IPS-20b (cell line): ENCODE data around the gene AFG3L2.

Experiments used
- H3K27ac ChIP-seq: one replicate; pipeline ENCODE4 v1.5.1; 2013; ENCODE audit warnings: low read length
- H3K27me3 ChIP-seq: 2 replicates; pipeline ENCODE4 v1.6.1; 2013; ENCODE audit warnings: mild to moderate bottlenecking, low read length, inconsistent platforms; ENCODE audit not compliant: insufficient read depth
- H3K36me3 ChIP-seq: 2 replicates; pipeline ENCODE4 v1.6.1; 2013; ENCODE audit warnings: low read depth, mild to moderate bottlenecking, inconsistent platforms, low read length, moderate library complexity; ENCODE audit not compliant: insufficient read depth
- H3K4me1 ChIP-seq: 2 replicates; pipeline ENCODE4 v1.6.1; 2013; ENCODE audit warnings: mild to moderate bottlenecking, control low read depth, inconsistent platforms, low read length, moderate library complexity; ENCODE audit not compliant: insufficient read depth
- H3K4me3 ChIP-seq: 2 replicates; pipeline ENCODE4 v1.5.1; 2013; ENCODE audit warnings: mild to moderate bottlenecking, low read length, inconsistent platforms
- H3K9ac ChIP-seq: 2 replicates; pipeline ENCODE4 v1.6.1; 2013; ENCODE audit warnings: low read depth, mild to moderate bottlenecking, inconsistent platforms, low read length, moderate library complexity
- H3K9me3 ChIP-seq: 2 replicates; pipeline ENCODE4 v1.6.1; 2013; ENCODE audit warnings: mild to moderate bottlenecking, low read depth, low read length, inconsistent platforms; ENCODE audit not compliant: insufficient read depth

The AFG3L2 gene

DNA sequence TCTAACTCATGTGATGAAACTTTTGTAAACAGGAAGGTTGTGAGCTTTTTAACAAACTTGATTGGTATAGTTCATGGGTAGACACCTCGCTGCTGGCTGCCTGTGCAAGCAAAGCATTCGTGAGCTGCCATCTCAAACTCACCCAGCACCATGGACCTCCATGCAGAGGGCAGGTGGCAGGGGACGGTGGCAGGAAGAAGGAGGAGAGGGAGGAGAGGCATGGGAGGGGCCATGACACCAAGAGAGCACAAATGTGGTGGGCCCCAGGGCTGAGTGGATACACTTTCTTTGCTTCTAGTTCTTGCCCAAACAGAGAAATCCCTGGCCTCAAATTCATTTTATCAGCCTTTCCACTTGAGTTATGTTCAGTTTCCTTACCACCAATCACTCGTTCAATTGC is 29.1 kb downstream of the AFG3L2 start:
- Histone ChIP-seq H3K9me3 (no peaks in the 10 kb centered on the region), H3K4me1 (no peaks in the 10 kb centered on the region), H3K36me3 (peaks cover 92% of the 10 kb centered on the region), H3K27ac (no peak overlapping the region), H3K4me3 (no peak overlapping the region), H3K27me3 (no peaks in the 10 kb centered on the region), H3K9ac (no peak overlapping the region)

DNA sequence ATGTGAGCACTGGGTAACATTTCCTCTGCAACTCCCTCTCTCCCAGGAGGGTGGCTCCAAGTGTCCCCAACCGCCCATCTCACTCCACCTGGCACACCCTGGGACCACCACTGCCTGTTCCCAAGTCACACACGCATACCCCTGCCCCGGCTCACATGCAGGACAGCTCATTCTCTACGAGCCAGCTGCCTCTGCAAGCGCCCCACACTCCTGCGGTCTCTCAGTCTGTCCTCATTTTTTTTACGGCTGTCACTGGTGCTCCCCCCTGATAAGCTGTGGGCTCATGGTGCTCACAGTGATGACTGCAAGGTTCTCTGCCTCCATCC is 30.8 kb downstream of the AFG3L2 start:
- Histone ChIP-seq H3K4me1 (no peaks in the 10 kb centered on the region), H3K36me3 (peaks cover 92% of the 10 kb centered on the region), H3K9ac (no peak overlapping the region), H3K9me3 (no peaks in the 10 kb centered on the region), H3K27ac (no peak overlapping the region), H3K4me3 (no peak overlapping the region), H3K27me3 (no peaks in the 10 kb centered on the region)

DNA sequence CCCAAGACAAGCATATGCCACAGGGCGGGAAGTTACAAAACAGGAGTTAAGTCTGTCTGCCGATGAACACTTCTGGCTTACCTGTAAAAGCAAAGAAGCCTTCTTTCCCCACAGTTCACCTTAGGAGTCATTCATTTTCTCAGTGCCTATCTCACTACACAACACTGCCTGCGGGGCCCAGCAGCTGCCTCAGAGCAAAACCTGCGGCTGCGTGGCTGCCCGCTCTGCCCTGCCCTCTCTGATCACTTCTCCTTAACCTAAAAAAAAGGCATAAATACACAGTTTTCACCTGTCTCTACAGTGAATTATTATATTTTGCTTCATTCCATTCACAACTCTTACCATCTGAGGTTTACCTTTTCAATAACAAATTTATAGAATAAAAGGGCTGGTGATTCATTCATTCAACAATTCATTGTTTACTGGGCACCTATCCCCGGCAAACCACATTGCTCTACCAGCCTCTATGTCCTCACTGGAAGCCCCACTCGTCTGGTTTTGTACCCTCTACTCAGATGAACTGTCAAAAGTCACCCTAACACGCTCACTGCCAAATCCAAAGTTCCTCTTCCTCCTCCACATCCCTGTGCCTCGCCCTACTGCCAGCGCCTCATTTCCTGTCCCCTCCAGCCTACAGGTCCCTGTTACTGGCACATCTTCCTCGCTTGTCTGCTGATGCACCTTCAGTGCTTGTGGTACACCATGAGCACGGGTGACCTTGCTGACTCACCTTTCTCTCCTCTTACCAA is 31.4 kb downstream of the AFG3L2 start:
- Histone ChIP-seq H3K27me3 (no peaks in the 10 kb centered on the region), H3K9ac (no peak overlapping the region), H3K27ac (no peak overlapping the region), H3K36me3 (peaks cover 90% of the 10 kb centered on the region), H3K9me3 (no peaks in the 10 kb centered on the region), H3K4me3 (no peak overlapping the region), H3K4me1 (no peaks in the 10 kb centered on the region)

DNA sequence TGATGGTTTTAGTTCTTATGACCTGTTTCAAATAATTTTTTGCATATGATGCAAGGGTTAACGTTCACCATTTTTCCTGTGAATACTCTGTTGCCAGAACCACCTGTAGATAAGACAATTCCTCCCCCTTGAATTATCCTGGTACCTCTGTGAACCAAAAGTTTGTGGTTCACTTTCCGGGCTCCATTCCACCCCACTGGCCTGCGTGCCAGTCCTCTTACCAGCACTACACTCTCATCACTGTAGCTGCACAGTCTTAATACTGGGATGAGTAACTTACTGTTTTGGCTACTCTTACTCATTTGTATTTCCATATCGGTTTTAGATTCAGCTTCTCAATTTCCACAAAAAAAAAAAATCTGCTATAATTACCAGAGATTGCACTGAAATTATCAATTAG is 34.4 kb downstream of the AFG3L2 start:
- no peak overlapping the region for H3K4me3 ChIP-seq
- no peaks in the 10 kb centered on the region for H3K27me3 ChIP-seq
- H3K4me1 ChIP-seq: peaks cover 6% of the 10 kb centered on the region; the same call in 1 of the 2 replicates
- no peaks in the 10 kb centered on the region for H3K9me3 ChIP-seq
- no peak overlapping the region for H3K27ac ChIP-seq
- H3K9ac ChIP-seq: no peak overlapping the region
- H3K36me3 ChIP-seq: peaks cover 68% of the 10 kb centered on the region

DNA sequence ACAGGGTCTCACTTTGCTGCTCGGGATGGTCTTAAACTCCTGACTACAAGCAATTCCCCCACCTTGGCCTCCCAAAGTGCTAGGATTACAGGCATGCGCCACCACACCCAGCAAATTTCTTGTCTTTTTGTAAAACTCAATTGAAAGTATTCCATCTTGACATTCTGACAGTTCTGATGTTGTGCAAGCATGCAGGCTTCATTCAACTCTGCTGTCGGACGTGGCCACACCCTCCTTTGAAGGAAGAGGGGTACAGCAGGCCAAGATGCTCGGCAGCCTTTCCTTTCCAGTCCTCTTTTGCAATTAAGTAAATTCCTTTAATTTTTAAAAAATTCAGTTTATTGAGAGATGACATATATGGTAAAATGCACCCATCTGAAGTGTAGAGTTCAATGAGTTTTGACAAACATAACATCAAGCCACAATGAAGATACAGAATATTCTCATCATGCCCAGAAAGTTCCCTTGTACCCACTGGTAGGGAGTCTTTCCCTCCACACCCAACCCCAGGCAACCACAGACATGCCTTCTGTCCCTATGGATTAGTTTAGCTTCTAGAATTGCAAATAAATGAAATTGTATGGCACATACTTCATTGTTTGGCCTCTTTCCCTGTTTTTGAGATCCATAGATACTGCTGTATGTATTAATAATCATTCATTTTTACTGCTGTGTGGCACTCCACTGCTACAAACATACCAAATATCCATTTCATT is 35.9 kb downstream of the AFG3L2 start:
- H3K27me3 ChIP-seq: no peaks in the 10 kb centered on the region
- H3K9ac ChIP-seq: no peak overlapping the region
- H3K27ac ChIP-seq: no peak overlapping the region
- no peaks in the 10 kb centered on the region for H3K9me3 ChIP-seq
- peaks cover 19% of the 10 kb centered on the region; the same call in 1 of the 2 replicates for H3K4me1 ChIP-seq
- no peak overlapping the region for H3K4me3 ChIP-seq
- peaks cover 56% of the 10 kb centered on the region for H3K36me3 ChIP-seq

DNA sequence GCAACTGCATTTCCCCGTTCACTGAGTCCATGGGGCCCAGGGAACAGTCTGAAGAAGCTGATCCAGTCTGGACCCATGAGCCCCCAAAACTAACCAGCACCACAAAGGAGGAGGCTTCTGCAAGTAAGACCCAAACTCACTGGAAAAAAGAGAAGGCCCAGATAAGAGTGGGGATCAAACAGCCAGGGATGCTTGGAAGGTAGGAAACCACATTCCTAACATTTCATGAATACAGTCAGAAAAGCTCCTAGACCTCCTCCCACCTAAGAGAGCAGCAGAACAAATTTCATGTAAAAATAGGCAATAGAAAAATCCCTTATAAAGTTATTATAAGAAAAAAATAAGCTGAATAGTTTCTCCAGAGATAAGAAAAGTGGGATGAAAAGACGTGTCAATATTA is 38.6 kb downstream of the AFG3L2 start:
- Histone ChIP-seq H3K36me3 (peaks cover 35% of the 10 kb centered on the region), H3K4me1 (peaks cover 46% of the 10 kb centered on the region), H3K9ac (peak overlapping the region; percentile 5; the same call in 1 of the 2 replicates), H3K27ac (peak overlapping the region; percentile 41), H3K4me3 (no peak overlapping the region), H3K9me3 (no peaks in the 10 kb centered on the region), H3K27me3 (no peaks in the 10 kb centered on the region)

DNA sequence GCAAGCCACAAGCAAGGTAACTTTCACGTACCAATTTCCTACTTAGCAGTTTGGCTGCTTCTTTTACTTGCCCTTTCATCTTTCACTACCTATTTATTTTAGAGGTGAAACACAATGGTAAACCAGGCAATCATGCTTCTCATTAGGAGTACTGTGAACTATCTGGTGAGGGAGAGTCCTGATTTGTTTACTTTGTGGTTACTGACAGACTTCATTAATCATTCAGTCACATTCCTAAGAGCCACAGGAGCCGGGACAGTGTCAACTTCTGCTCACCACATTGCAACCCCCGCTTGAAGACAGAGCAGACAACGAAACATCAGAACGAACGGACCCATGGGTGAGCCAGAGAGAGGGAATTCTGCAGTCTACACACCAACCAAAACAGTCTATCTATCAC is 40.1 kb downstream of the AFG3L2 start:
- H3K4me1 ChIP-seq: peaks cover 46% of the 10 kb centered on the region
- H3K4me3 ChIP-seq: peak overlapping the region; percentile 47; the same call in 1 of the 2 replicates
- H3K9me3 ChIP-seq: no peaks in the 10 kb centered on the region
- peak overlapping the region; percentile 41 for H3K27ac ChIP-seq
- no peaks in the 10 kb centered on the region for H3K27me3 ChIP-seq
- H3K9ac ChIP-seq: peak overlapping the region; percentile 35
- peaks cover 20% of the 10 kb centered on the region for H3K36me3 ChIP-seq

DNA sequence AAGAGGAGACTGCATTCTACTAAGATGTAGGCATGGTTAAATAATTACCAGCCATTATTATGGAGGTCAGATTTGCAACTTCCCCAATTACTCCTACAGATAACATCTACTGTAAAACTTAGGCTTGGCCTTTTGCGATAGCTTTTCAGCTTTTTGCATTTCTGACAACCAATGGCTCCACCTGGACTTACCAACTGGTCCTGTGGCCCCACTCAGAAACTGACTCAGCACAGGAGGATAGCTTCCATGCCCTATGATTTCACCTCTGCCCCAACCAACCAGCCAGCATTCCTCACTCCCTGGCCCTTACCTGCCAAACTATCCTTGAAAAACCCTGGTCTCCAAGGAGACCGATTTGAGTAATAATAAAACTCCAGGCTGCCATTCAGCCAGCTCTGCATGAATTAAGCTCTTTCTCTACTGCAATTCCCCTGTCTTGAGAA is 40.8 kb downstream of the AFG3L2 start:
- Histone ChIP-seq H3K36me3 (peaks cover 14% of the 10 kb centered on the region; the same call in 1 of the 2 replicates), H3K9me3 (no peaks in the 10 kb centered on the region), H3K27me3 (no peaks in the 10 kb centered on the region), H3K4me3 (peak overlapping the region; percentile 35; the same call in 1 of the 2 replicates), H3K9ac (peak overlapping the region; percentile 63; the same call in 1 of the 2 replicates), H3K27ac (peak overlapping the region; percentile 94), H3K4me1 (peaks cover 46% of the 10 kb centered on the region)

DNA sequence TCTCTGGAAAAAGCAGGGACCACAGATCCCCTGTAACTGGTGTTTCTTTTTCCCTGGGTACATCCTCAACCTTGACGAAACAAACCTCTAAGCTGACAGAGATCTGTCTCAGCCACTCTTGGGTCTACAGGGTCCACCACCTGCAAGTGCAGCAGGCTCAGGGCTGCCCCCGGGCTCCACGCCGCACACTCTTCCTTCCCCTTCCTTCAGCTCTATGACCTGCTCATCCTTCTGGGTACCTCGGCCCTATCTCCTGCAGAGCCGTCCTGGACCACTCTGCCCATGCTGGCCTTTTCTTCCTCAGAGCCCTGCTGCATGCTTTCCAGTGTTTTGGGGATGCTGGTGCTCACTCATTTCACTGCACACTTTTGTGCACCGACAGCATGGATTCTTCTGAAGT is 41.5 kb downstream of the AFG3L2 start:
- peak overlapping the region; percentile 35; the same call in 1 of the 2 replicates for H3K4me3 ChIP-seq
- peaks cover 46% of the 10 kb centered on the region for H3K4me1 ChIP-seq
- H3K9me3 ChIP-seq: no peaks in the 10 kb centered on the region
- H3K9ac ChIP-seq: peak overlapping the region; percentile 63; the same call in 1 of the 2 replicates
- H3K27ac ChIP-seq: peak overlapping the region; percentile 94
- peaks cover 15% of the 10 kb centered on the region; the same call in 1 of the 2 replicates for H3K36me3 ChIP-seq
- H3K27me3 ChIP-seq: no peaks in the 10 kb centered on the region

DNA sequence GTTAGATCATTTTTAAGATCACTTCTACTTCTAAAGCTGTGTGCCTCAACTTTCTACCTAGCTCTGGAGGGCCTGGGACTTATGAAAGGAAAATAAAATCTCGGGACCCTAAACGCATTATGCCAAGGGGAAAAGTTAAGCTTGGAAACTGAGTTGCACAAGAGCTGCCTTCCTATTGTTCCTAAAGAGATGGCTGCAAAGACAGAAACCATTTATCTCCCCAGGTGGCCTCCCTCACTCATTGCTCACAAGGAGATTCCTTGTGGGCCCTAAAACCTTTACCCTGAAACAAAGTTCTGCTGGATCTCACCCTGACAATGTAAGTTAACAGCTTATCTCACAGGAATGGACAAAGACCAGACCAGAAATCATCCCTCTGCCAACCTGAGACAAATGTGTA is 42.2 kb downstream of the AFG3L2 start:
- Histone ChIP-seq H3K4me3 (peak overlapping the region; percentile 35; the same call in 1 of the 2 replicates), H3K36me3 (peaks cover 10% of the 10 kb centered on the region; the same call in 1 of the 2 replicates), H3K27ac (peak overlapping the region; percentile 55), H3K27me3 (no peaks in the 10 kb centered on the region), H3K9me3 (no peaks in the 10 kb centered on the region), H3K9ac (peak overlapping the region; percentile 49; the same call in 1 of the 2 replicates), H3K4me1 (peaks cover 46% of the 10 kb centered on the region)

DNA sequence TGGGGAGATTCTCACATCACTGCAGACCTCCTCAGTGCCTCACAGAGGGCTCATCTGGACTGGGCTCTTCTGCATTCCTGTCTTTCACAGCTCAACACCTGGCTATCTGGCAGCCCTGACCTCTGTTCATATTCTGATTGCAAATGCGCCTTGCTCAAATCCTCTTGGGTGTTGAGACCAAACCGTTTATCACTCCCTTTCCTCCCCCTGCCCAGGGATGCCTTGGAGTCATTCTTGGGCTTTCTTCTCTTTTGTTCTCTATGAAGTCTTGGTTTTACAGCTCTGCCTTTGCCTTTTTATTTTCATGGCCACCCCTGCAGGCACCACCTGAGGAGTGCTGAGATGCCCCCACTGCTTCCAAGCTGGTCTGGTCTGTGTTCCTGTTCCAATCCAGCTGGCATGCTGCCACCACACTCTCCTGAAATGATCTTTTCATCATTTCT is 42.6 kb downstream of the AFG3L2 start:
- peaks cover 46% of the 10 kb centered on the region for H3K4me1 ChIP-seq
- no peaks in the 10 kb centered on the region for H3K27me3 ChIP-seq
- H3K36me3 ChIP-seq: peaks cover 15% of the 10 kb centered on the region; the same call in 1 of the 2 replicates
- H3K27ac ChIP-seq: peak overlapping the region; percentile 55
- H3K9me3 ChIP-seq: no peaks in the 10 kb centered on the region
- H3K4me3 ChIP-seq: peak overlapping the region; percentile 35; the same call in 1 of the 2 replicates
- H3K9ac ChIP-seq: peak overlapping the region; percentile 49; the same call in 1 of the 2 replicates
